NCI-H146 treated with DMSO at 0.1 percent for 48 hours (cell line): ENCODE data around the gene GALNT10.
A peak's percentile ranks its signal among the peaks of the same experiment; 100 is the strongest.

Experiments used
- DNase-seq: peaks from one replicate; lab custom pipeline; 2025; ENCODE audit not compliant: unreplicated experiment; lab: John Stamatoyannopoulos, UW

GALNT10 gene

GRCh38 chr5:154397652-154398406 is 207.3 kb downstream of the GALNT10 start:
- DNase-seq, result peak; percentile 71

GRCh38 chr5:154400678-154401077 is 210.1 kb downstream of the GALNT10 start:
- DNase-seq, result no peak

GRCh38 chr5:154401355-154401754 is 210.8 kb downstream of the GALNT10 start:
- DNase-seq, result peak; percentile 14

GRCh38 chr5:154401931-154402330 is 211.4 kb downstream of the GALNT10 start:
- no peak for DNase-seq

- DNase-seq, result no peak
These were observed 212.1 kb downstream of the GALNT10 start for GRCh38 chr5:154402611-154403010.

GRCh38 chr5:154403234-154403633 is 212.7 kb downstream of the GALNT10 start:
- no peak for DNase-seq

GRCh38 chr5:154403776-154404387 is 213.3 kb downstream of the GALNT10 start:
- no peak for DNase-seq

- peak; percentile 32 for DNase-seq
These were observed 214.7 kb downstream of the GALNT10 start for GRCh38 chr5:154405078-154405792.

GRCh38 chr5:154406231-154406630 is 215.7 kb downstream of the GALNT10 start:
- DNase-seq, result no peak

GRCh38 chr5:154406826-154407225 is 216.3 kb downstream of the GALNT10 start:
- DNase-seq, result no peak

GRCh38 chr5:154408811-154409210 is 218.3 kb downstream of the GALNT10 start:
- DNase-seq, result no peak

GRCh38 chr5:154409230-154409840 is 218.8 kb downstream of the GALNT10 start:
- DNase-seq, result no peak

- DNase-seq, result no peak
These were observed 219.5 kb downstream of the GALNT10 start for GRCh38 chr5:154410008-154410407.

- DNase-seq, result no peak
These were observed 220.3 kb downstream of the GALNT10 start for GRCh38 chr5:154410786-154411185.

- DNase-seq, result no peak
These were observed 220.8 kb downstream of the GALNT10 start for GRCh38 chr5:154411338-154411737.

- no peak for DNase-seq
These were observed 221.8 kb downstream of the GALNT10 start for GRCh38 chr5:154412316-154412715.

GRCh38 chr5:154412925-154413324 is 222.4 kb downstream of the GALNT10 start:
- no peak for DNase-seq

- DNase-seq, result no peak
These were observed 224.6 kb downstream of the GALNT10 start for GRCh38 chr5:154415114-154415513.

GRCh38 chr5:154418344-154418820 is 227.8 kb downstream of the GALNT10 start:
- DNase-seq, result no peak

- DNase-seq, result no peak
These were observed 228.7 kb downstream of the GALNT10 start for GRCh38 chr5:154419236-154419635.

GRCh38 chr5:154421868-154422267 is 231.3 kb downstream of the GALNT10 start:
- no peak for DNase-seq
